MM.1S (cell line): Measurements from ENCODE around the gene MLIP.

Experiments used
- EZH2 ChIP-seq: fragments of 300-600 bp; sonication (generic); optimal IDR thresholded peaks from 2 replicates; pipeline ENCODE3; 2017; ENCODE audit warnings: low read depth, mild to moderate bottlenecking, antibody characterized with exemption, low read length, mixed read lengths
- TF ChIP-seq, protein P1 (sequence below): fragments of 300-600 bp; sonication (generic); IDR thresholded peaks from 2 replicates; pipeline ENCODE4 v1.5.1; 2016; ENCODE audit warnings: antibody characterized with exemption, low read length, mixed read lengths

DNA sequence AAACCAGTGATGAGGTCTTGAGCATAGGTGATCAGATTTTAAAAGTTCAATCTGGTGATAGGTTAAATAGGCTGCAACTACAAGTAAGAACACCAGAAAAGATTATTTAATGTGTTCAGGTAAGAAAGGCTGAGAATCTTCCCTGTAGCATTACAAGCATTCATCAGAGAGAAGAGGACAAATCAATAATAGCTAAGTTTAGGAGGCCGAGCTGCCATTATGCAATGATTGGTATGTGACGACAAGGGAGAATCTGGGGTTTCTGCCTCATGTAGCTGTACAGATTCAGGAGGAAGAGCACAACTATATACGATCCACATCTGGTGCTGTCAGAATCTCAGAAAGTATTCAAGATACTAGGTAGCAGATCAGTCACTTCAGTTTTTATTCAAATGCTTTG is 21.9 kb downstream of the MLIP start:
- TF ChIP-seq, protein P1, sequence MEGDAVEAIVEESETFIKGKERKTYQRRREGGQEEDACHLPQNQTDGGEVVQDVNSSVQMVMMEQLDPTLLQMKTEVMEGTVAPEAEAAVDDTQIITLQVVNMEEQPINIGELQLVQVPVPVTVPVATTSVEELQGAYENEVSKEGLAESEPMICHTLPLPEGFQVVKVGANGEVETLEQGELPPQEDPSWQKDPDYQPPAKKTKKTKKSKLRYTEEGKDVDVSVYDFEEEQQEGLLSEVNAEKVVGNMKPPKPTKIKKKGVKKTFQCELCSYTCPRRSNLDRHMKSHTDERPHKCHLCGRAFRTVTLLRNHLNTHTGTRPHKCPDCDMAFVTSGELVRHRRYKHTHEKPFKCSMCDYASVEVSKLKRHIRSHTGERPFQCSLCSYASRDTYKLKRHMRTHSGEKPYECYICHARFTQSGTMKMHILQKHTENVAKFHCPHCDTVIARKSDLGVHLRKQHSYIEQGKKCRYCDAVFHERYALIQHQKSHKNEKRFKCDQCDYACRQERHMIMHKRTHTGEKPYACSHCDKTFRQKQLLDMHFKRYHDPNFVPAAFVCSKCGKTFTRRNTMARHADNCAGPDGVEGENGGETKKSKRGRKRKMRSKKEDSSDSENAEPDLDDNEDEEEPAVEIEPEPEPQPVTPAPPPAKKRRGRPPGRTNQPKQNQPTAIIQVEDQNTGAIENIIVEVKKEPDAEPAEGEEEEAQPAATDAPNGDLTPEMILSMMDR, result no peak
- TF ChIP-seq EZH2, result no peak
